ENCODE measurements around the gene MAT2B. TPM values are rescaled to one million over a fixed set of nuclear protein-coding genes. Genes with fewer than 3 reads are reported as not detected.

MAT2B gene
- 60.0 TPM for total RNA-seq
- long read RNA-seq, transcript MAT2B-202 (7 exons, 2,103 nt) = major isoform, 159 of 187 reads
- long read RNA-seq, transcript MAT2B-201 (7 exons, 2,226 nt) = minor isoform, 19 of 187 reads
- long read RNA-seq, partial matches to known transcripts = 6 of 187 reads
- long read RNA-seq, other reads (novel, unspliced or antisense) = 3 of 187 reads

DNA sequence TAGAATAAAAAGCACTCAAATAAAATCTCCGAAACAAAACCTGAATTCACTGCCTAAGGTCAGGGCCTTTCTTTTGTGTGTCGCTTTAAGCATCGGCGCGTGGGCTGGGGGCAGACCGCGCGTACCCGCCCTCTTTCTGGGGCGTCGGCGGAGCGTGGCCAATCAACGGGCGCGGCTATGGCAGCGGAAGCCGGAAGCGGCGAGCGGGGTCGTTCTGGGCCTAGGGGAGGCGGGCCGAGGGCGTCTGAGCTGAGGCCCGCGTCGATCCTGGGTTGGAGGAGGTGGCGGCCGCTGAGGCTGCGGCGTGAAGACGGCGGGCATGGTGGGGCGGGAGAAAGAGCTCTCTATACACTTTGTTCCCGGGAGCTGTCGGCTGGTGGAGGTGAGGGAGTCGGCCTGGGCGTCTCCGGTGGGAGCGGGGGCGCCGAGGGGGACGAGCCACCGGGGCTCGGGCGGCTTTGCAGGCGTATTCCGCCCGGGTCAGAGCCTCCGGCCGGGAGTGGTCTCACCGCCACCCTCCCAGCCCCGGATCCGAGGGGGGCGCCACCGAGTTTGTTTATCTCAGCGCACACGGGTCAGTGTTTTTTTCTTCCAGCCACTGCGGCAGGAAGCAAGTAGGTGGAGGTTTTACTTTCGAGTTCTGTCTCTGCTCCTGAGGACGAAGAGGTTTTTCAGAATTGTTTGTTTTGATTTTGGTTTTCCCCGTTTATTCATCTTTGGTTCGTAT is at the start of gene MAT2B:
MAT2B (plus strand) TSS at position 252 of the 727 bp plus-strand sequence; CDS start at position 320, 68 bp downstream.
- peak; percentile 98 for DNase-seq
- peak; percentile 97 for ATAC-seq (ENCODE audit: poor library complexity)
- intact Hi-C loops (cut with DNase I) = loop anchor here (2.0 kb wide), 2 partner anchors 45 to 69 kb away; partner anchors contain the start of genes CCNG1, HMMR and NUDCD2

DNA sequence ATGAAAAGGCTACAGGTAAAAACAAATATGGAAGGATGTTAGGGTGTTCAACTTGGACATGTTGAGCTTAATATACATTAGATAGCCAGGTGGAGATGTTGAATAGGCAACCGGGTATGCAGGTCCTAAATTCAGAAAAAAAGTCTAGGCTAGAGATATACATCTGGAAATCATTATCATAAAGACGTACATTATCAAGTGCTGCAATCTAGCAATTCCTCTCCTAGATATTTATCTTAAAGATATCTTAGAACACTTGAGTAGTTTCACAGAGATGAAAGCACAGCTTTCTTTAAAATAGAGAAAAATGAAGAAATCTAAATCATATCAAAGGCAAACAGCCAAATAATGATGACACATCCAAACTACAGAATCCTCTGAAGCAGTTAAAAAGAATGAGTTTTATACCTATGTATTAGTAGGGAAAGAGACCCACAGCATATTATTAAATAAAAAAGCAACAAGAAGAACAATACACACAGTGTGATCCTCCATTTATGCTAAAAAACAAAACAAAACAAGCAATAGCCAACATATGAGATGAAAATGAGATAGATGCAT is 49.3 kb upstream of the MAT2B start:
- intact Hi-C loops (cut with DNase I) = no loop called here
- ATAC-seq (ENCODE audit: poor library complexity) (no peak), DNase-seq (no peak)

DNA sequence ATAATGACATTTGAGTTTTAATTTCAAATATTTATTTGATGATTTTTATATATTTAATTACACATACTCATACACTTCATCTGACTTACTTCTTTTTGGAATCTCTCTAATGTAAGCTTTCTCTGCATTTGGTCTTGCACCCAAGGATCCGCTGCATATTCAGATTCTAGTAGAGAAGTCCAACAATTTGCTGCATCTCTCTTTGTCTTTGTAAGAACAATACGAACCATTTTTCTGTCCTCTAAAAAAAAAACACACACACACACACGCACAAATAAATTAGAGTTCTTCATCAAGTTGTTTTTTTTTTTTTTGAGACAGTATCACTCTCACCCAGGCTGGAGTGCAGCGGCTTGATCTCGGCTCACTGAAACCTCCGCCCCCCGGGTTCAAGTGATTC is 48.6 kb upstream of the MAT2B start:
- ATAC-seq (ENCODE audit: poor library complexity) (no peak), DNase-seq (no peak)
- intact Hi-C loops (cut with DNase I) = no loop called here

DNA sequence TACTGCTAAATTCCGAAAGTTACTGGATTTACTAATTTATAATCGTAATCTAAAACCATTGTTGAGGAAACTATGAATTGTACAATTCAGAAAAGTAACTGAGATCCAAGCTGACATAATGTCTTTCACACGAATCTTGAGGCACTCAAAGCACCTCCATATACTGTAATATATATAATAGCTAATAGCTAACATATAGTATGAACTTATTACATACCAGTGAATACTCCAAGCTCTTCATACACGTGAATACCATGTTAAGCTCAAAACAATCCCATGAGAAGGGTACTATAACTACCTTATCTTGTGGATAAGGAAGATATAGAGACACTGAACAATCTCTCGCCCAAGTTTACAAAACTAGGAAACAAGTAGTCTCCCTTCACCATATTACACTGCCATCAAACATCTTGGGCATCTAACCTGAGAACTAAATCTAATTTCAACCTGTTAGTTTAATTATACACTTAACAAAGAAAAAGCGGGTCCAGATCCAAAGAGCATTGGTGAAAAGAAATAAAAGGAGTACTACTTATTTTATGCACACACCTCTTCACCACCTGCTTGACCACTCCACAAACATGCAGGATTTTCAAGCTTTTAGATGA is 46.5 kb upstream of the MAT2B start:
- no peak for ATAC-seq (ENCODE audit: poor library complexity)
- DNase-seq = no peak
- intact Hi-C loops (cut with DNase I) = no loop called here

DNA sequence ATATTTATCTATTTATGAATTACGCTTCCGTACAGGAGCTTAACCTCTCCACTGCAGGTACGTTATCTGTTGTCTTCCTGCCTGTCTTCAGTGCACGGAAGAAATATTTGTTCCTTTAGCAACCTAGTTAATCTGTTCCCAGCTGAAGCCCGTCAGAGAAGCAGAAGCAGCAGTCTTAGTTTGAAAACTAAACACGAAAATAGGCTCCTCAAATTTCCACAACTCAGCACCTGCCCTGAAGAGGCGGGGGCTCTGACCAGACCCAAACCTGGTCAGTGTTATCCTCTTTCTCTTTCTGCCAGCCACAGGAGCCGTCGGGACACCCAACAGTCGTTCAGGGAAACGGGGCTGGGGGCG is 46.0 kb upstream of the MAT2B start:
- ATAC-seq (ENCODE audit: poor library complexity) (no peak), DNase-seq (no peak)
- intact Hi-C loops (cut with DNase I) = no loop called here

DNA sequence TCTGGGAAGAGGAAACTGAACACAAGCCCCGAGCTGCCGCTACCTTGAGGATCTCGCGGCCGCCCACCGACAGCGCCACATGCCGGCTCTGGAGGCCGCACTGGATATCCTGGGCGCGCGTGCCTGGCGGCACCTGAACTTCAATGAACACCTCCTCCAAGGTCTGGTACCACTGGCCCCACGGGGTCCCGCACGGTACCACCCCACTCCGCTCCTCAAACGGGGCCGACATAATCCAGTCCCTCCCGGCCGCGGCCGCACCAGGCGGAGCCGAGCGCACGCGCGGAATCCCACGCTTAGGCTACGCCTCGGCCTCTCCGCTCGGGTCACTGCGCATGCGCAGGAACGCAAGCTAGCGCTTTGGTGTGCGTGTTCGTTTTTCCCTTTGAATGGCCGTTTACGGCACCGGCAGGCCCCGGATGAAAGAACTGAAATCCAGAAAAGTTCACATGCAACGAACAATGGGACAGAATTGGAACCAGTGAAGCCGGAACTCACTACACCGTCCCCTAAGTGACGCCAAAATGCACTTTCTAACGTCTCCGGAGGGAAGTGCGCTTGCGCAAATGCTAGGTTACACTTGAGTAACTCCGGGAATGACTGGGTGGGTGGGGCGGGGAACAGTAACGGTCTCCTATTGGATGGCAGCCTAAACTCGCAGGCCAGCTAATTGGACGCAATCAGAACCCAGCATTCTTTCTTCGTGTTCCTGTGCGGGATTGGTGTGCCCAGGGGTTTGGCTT is 45.4 kb upstream of the MAT2B start, which contains the start of gene NUDCD2:
NUDCD2 (minus strand) TSS at position 284 of the 743 bp plus-strand sequence; CDS start at position 232, 52 bp downstream.
- DNase-seq (peak; percentile 98), ATAC-seq (ENCODE audit: poor library complexity) (peak; percentile 97)
- intact Hi-C loops (cut with DNase I) = loop anchor here (2.0 kb wide), 1 partner anchor 45 kb away; the partner anchor contains the start of gene MAT2B

DNA sequence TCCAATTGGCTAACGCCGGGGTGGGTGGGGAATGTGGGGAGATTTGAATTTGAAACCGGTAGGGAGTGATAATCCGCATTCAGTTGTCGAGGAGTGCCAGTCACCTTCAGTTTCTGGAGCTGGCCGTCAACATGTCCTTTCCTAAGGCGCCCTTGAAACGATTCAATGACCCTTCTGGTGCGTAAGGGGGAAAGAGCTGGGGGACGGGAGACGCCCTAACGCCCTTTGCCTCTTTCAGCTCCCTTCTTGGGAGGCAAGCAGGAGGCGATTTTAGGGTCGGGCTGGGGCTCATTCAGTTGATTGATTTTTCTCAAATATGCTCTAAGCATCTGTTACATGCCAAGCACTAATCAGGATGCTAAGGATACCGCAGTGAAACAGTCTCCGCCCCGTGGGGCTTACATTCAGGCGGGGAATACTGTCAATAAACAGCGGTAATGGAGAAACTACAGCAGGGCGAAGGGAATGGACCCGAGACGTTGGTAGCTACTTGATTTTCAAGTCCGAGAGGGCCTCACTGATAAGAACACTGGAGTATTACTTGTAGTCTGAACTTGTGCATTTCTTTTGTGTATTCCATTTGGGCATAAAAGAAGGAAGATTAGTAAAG is 44.8 kb upstream of the MAT2B start, which contains the start of gene HMMR:
HMMR (plus strand) TSS at position 71 of the 610 bp plus-strand sequence; CDS start at position 132, 61 bp downstream.
- intact Hi-C loops (cut with DNase I) = loop anchor here (2.0 kb wide), 1 partner anchor 44 kb away; the partner anchor contains the start of gene MAT2B
- DNase-seq (no peak), ATAC-seq (ENCODE audit: poor library complexity) (no peak)

DNA sequence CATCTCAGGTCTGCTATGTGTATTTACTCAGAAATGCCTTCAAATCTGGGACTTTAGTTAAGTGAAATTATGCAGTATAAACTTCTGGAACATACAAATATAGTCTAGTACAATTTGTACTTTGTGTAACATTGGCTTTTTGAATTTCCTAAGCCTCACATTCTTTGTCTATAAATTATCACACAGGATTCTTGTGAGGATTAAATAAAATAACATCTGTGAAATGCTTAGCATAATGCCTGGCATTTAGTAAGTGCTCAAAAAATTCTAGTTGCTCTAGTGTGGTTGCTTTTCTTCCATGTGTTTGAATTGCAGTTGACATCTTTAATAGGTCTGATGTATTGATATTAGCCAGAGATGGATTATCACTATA is 42.4 kb upstream of the MAT2B start:
- intact Hi-C loops (cut with DNase I) = no loop called here
- DNase-seq (no peak), ATAC-seq (ENCODE audit: poor library complexity) (no peak)

DNA sequence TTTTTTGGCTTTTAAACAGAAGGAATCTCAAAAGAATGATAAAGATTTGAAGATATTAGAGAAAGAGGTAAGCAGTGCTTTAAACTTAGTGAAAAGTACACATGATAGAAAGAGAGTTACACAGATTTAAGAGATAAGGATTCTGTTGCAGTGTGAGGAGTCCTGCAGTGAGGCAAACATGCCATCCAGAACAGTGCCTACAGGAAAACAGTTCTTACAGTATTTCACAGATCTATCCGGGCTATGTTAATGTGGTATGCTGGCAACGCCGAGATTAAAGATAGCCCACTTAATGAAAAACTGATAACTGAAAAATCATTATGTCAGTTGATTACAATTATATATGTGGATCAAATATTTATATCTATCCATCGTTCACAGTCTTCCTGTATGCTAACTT is 37.7 kb upstream of the MAT2B start:
- no peak for ATAC-seq (ENCODE audit: poor library complexity)
- no peak for DNase-seq
- intact Hi-C loops (cut with DNase I) = no loop called here

DNA sequence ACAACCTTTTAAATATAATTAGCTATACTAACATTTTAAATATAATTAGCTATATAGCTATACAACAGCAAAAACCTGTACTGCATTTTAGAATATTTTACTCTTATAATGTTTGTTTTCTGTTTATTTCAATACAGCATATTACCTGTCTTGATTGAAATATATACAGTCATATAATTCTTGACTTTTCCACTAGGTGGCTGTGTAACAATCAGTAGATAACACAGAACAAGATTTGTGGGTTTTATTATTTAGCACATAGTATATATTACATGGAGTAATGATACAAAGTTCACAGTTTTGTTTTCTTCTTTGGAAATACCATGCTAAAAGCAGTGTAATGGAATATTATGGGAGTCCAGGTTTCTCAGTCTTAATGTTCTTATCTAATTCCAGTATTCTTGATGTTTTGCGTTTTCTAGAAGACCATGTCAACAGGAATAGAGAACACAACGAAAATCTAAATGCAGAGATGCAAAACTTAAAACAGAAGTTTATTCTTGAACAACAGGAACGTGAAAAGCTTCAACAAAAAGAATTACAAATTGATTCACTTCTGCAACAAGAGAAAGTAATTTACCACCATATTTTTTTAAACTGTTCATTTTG is 31.7 kb upstream of the MAT2B start:
- no peak for DNase-seq
- no peak for ATAC-seq (ENCODE audit: poor library complexity)
- intact Hi-C loops (cut with DNase I) = no loop called here

DNA sequence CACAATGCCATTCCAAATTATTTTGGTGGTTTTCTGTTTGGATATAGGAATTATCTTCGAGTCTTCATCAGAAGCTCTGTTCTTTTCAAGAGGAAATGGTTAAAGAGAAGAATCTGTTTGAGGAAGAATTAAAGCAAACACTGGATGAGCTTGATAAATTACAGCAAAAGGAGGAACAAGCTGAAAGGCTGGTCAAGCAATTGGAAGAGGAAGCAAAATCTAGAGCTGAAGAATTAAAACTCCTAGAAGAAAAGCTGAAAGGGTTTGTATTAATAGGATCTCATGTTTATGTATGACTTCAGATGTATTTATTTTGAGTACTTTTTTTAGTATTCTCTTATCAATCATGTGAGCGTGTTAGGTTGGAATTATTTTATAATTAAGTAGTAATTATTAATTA is 30.0 kb upstream of the MAT2B start:
- intact Hi-C loops (cut with DNase I) = no loop called here
- DNase-seq (no peak), ATAC-seq (ENCODE audit: poor library complexity) (no peak)

DNA sequence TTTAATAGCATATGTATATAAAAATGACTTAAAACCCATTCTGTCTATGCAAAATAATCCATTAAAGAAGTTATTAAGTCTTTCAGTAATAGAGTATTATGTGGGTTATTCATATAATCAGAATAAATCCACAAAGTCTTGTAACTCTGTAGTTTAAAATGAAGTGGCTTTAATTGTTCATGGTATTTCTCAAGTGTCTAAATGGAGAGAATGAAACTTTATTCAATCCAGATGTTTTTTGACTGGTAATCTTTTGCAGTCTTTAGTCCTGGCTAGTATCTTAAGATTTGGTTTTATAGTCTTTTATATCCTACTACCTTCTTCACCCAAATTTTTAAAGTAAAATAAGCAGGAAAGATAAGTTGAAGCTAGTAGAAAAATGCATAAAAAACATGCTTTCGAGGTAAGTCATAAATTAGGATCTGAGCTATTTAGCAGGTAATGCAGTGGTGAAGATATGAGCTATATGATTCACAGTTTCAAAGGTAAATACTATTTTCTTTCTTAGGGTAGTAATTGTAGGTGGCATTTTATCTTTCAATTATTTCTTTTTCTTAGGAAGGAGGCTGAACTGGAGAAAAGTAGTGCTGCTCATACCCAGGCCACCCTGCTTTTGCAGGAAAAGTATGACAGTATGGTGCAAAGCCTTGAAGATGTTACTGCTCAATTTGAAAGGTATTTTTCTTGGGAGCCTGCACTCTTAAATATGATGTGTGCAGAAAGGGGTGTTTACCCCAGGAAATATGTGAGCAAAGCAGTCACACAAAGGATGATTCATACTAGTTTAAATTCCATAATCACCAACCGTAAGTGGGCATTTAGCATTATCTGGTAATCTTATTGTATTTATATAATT is 27.1 kb upstream of the MAT2B start:
- ATAC-seq (ENCODE audit: poor library complexity) (no peak), DNase-seq (no peak)
- intact Hi-C loops (cut with DNase I) = no loop called here

DNA sequence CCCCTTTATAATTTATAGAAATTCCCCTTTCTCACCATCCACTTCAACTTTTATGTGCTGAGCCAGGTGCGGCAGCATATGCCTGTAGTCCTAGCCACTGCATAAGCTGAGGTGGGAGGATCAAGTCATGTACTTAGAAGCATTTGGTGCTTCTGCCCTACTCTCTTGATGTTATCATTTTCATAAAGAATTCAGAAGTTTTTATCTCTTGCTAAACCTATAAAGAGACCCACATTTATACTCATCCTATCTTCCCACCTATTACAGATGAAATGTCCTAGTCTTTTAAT is 26.5 kb upstream of the MAT2B start:
- DNase-seq (no peak), ATAC-seq (ENCODE audit: poor library complexity) (no peak)
- intact Hi-C loops (cut with DNase I) = no loop called here

DNA sequence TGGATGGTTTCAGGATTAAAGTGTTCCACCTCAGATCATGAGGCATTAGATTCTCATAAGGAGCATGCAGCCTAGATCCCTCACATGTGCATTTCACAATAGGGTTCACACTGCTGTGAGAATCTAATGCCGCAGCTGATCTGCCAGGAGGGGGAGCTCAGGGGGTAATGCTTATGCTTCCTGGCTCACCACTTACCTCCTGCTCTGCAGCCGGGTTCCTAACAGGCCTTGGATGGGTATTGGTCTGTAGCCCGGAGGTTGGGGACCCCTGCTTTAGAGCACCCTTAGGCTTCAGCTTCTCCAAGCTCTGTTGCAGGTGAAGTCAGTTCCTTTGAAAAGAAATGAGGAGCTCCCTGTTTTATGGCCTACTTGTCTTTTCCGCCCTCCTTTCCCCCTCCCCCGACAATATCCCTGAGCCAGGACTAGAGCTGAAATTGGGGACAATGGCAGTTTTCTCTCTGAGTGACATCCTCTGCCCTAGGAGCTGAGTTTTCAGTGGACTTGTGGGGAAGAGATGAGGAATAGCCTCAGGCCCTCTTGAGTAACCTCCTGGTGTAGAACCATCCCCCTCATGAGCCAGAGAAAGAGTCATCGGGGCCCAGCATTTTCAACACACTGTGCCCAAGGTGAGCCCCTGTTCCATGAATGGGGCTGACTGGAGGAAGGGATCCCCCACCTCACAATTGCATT is 16.2 kb upstream of the MAT2B start:
- ATAC-seq (ENCODE audit: poor library complexity) = no peak
- no peak for DNase-seq
- intact Hi-C loops (cut with DNase I) = no loop called here

DNA sequence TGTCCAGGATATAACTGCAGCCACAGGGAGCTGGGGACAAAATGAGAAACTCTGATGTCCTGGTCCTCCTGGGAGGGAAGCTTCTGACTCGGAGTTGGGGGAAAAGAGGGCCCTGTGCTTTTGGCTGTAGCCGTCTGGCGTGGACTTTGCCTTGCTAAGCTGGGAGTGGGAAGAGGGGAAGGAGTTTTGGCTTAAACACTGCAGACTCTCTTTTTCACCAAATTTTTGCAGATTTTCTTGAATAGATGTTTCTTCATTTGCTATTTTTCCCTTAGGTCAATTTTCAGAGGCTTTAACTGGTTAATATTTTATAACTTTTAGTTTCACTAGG is 15.7 kb upstream of the MAT2B start:
- intact Hi-C loops (cut with DNase I) = no loop called here
- DNase-seq (no peak), ATAC-seq (ENCODE audit: poor library complexity) (no peak)

DNA sequence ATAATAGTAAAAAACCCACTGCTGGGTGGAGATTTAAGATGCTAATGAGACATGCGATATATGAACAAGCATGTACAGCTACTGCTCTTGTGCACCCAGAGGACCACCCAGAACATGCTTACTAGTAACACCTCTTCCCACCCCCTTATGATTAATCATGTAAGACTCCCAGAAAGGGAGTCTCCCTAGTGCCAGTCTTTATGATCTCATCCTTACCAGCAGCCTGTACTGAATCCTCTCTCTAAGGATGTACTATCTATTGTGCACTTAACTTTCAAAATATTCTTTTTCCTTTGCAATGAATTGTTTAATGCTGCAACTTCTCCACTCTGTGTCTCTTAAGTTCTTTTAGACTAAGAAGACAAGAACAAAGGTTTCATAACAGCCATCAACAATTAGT is 9.1 kb upstream of the MAT2B start:
- ATAC-seq (ENCODE audit: poor library complexity) = no peak
- intact Hi-C loops (cut with DNase I) = no loop called here

DNA sequence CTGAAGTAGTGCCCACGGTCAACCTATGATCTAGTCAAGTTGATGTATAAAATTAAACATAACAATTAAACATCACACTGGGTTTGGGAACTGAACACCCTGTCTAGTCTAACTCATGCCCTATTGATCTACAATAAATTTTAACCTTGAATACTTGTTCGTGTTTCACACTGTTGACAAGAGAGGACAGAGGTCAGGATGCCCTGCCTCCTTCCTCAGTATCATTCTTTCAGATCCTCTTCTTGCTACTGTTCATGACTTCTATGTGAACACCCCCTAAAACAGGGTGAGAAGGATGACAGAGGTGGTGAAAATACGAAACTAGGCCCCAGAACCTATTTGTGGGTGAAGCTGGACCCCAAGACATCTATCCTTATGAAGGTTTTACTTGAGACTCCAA is 8.1 kb upstream of the MAT2B start:
- no peak for DNase-seq

More for the DNA sequence above, 9.1 kb upstream of the MAT2B start:
- no peak for DNase-seq

More for the DNA sequence above, 8.1 kb upstream of the MAT2B start:
- intact Hi-C loops (cut with DNase I) = no loop called here
- no peak for ATAC-seq (ENCODE audit: poor library complexity)
